AG04449 (cell line): Measurements from ENCODE around the gene ARID4B.

Experiments
- CTCF ChIA-PET: fragments of 350-600 bp; formaldehyde crosslinking; extraction: SDS; loops from one replicate; lab custom pipeline; 2021; ENCODE audit warnings: antibody characterized with exemption; lab: Yijun Ruan, JAX
- POLR2A ChIA-PET: fragments of 400-600, 350-600 bp; formaldehyde crosslinking; extraction: SDS; loops from one replicate; lab custom pipeline; 2020; ENCODE audit warnings: antibody characterized with exemption, inconsistent platforms; lab: Yijun Ruan, JAX
- DNase-seq: peaks from one replicate; pipeline ENCODE4 v3.0.0-alpha.2; 2010; ENCODE audit warnings: low read depth, low spot score
- H3K4me3 ChIP-seq: 2 replicates; pipeline ENCODE4 v1.5.1; 2011; ENCODE audit warnings: low read depth, mild to moderate bottlenecking, control low read depth, low read length
- TF ChIP-seq, protein P1 (sequence below): IDR thresholded peaks from one replicate; pipeline ENCODE4 v1.5.1; 2011; ENCODE audit warnings: mild to moderate bottlenecking, moderate library complexity, low read length, control low read depth, inconsistent platforms; ENCODE audit not compliant: insufficient read depth; ENCODE audit errors: missing control alignments

ARID4B gene

GRCh38 chr1:235149824-235150223 is 178.2 kb downstream of the ARID4B start:
- no peak overlapping the region for H3K4me3 ChIP-seq
- ChIA-PET CTCF (no interaction called here), POLR2A (interaction anchor here (0.8 kb wide), 1 partner anchor 11 kb away, joined by 3 read pairs; the partner anchor contains the start of gene RBM34)
- DNase-seq, result no peak
- TF ChIP-seq, protein P1, sequence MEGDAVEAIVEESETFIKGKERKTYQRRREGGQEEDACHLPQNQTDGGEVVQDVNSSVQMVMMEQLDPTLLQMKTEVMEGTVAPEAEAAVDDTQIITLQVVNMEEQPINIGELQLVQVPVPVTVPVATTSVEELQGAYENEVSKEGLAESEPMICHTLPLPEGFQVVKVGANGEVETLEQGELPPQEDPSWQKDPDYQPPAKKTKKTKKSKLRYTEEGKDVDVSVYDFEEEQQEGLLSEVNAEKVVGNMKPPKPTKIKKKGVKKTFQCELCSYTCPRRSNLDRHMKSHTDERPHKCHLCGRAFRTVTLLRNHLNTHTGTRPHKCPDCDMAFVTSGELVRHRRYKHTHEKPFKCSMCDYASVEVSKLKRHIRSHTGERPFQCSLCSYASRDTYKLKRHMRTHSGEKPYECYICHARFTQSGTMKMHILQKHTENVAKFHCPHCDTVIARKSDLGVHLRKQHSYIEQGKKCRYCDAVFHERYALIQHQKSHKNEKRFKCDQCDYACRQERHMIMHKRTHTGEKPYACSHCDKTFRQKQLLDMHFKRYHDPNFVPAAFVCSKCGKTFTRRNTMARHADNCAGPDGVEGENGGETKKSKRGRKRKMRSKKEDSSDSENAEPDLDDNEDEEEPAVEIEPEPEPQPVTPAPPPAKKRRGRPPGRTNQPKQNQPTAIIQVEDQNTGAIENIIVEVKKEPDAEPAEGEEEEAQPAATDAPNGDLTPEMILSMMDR, result no peak

DNA sequence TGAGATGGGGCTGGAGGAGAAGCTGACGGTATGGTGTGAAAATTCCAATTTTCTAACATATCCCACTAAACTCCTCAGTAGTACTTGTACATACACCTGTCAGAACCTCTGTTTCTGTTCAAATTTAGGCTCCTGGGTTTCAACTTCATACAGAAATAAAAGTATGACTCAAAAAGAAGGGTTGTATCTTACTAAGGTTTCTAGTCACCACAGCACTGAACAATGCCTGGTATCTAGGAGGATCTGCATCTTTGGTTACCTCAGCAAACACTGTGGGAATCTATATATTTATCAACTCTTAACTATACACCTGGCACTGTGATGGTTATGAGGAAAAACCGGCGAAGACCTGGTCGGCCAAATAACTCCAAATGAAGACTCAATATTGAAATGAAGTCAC is 180.7 kb downstream of the ARID4B start:
- H3K4me3 ChIP-seq, result no peak overlapping the region
- ChIA-PET CTCF (interaction anchor here (1.2 kb wide), 1 partner anchor 14 kb away, joined by 6 read pairs; no protein-coding TSS in a partner anchor), POLR2A (no interaction called here)
- no peak for DNase-seq
- TF ChIP-seq, protein P1, result no peak

- no peak for DNase-seq
- no peak overlapping the region for H3K4me3 ChIP-seq
- TF ChIP-seq, protein P1, result no peak
- ChIA-PET CTCF (interaction anchor here (1.2 kb wide), 1 partner anchor 15 kb away, joined by 5 read pairs; the partner anchor contains the start of gene RBM34), POLR2A (interaction anchor here (0.7 to 0.8 kb wide), 2 partner anchors 9 to 15 kb away, joined by 3 read pairs; partner anchors contain the start of gene RBM34)
Observed at GRCh38 chr1:235145639-235146038, 182.3 kb downstream of the ARID4B start.

- POLR2A ChIA-PET, result no interaction called here
- TF ChIP-seq, protein P1, result no peak
- DNase-seq, result no peak
- no peak overlapping the region for H3K4me3 ChIP-seq
- CTCF ChIA-PET, result no interaction called here
Observed at GRCh38 chr1:235142991-235143390, 185.0 kb downstream of the ARID4B start.

- DNase-seq, result no peak
- ChIA-PET CTCF (no interaction called here), POLR2A (interaction anchor here (1.2 kb wide), 1 partner anchor 22 kb away, joined by 3 read pairs; the partner anchor contains the start of gene RBM34)
- H3K4me3 ChIP-seq, result no peak overlapping the region
- TF ChIP-seq, protein P1, result no peak
Observed at GRCh38 chr1:235139315-235139714, 188.7 kb downstream of the ARID4B start.

DNA sequence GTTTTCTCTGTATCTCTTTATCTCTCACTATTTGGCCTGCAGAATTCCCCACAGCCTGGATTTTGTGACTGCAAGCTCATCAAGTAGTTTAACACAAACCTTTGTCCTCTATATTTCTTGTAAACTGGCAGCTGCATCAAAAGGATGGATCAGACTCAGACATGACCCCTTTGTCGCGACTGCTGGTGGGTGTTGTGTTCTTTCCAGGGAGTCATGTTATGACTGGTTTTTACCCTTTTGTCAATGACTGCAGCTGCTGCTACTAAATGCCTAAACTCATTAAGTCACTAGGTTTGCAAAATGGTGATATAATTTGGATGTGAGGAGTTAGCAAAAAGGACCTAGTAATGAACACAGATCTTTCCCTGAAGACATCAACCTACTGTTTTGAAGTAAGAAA is 189.2 kb downstream of the ARID4B start:
- ChIA-PET CTCF (no interaction called here), POLR2A (interaction anchor here (1.2 kb wide), 1 partner anchor 22 kb away, joined by 3 read pairs; the partner anchor contains the start of gene RBM34)
- DNase-seq, result no peak
- TF ChIP-seq, protein P1, result no peak
- no peak overlapping the region for H3K4me3 ChIP-seq
